Neuronal stem cell (in vitro differentiated cells): ENCODE measurements around the gene RAB40C.

Experiments used
- DNase-seq: peaks from one replicate; pipeline ENCODE4 v3.0.0-alpha.2; 2013; ENCODE audit warnings: low spot score
- H2AFZ ChIP-seq: one replicate; pipeline ENCODE4 v1.6.1; 2013; ENCODE audit warnings: mild to moderate bottlenecking, low read length, inconsistent platforms
- H2AK5ac ChIP-seq: 2 replicates; pipeline ENCODE4 v1.6.1; 2013; ENCODE audit warnings: low read depth, mild to moderate bottlenecking, inconsistent platforms, low read length, moderate library complexity, mixed read lengths
- H2BK120ac ChIP-seq: 2 replicates; pipeline ENCODE4 v1.6.1; 2013; ENCODE audit warnings: low read depth, mild to moderate bottlenecking, inconsistent platforms, low read length, moderate library complexity, mixed read lengths
- H2BK12ac ChIP-seq: one replicate; pipeline ENCODE4 v1.6.1; 2013; ENCODE audit warnings: low read length, inconsistent platforms
- H2BK15ac ChIP-seq: 2 replicates; pipeline ENCODE4 v1.6.1; 2013; ENCODE audit warnings: mild to moderate bottlenecking, low read length, inconsistent platforms, mixed read lengths
- H2BK5ac ChIP-seq: one replicate; pipeline ENCODE4 v1.6.1; 2013; ENCODE audit warnings: inconsistent platforms, mild to moderate bottlenecking, low read length, moderate library complexity
- H3K14ac ChIP-seq: one replicate; pipeline ENCODE4 v1.6.1; 2013; ENCODE audit warnings: low read length, inconsistent platforms
- H3K18ac ChIP-seq: 2 replicates; pipeline ENCODE4 v1.6.1; 2013; ENCODE audit warnings: low read length, inconsistent platforms
- H3K23ac ChIP-seq: 2 replicates; pipeline ENCODE4 v1.6.1; 2013; ENCODE audit warnings: low read depth, mild to moderate bottlenecking, mixed read lengths, low read length, inconsistent platforms; ENCODE audit not compliant: poor library complexity
- H3K27ac ChIP-seq: replicated peaks from 3 replicates; pipeline ENCODE4 v1.5.1; 2013; ENCODE audit warnings: low read length, inconsistent platforms
- H3K27me3 ChIP-seq, 3 experiments: 2 replicates each; pipeline ENCODE4 v1.6.1; 2013; ENCODE audit warnings: low read length in 3 of 3, mild to moderate bottlenecking in 2 of 3, inconsistent platforms in 1 of 3, low read depth in 1 of 3, mixed read lengths in 1 of 3, moderate library complexity in 1 of 3; ENCODE audit not compliant: control insufficient read depth in 3 of 3, insufficient read depth in 3 of 3
- H3K36me3 ChIP-seq, 2 donors: replicated peaks in 1 of 2; 2 replicates each; pipeline ENCODE4 v1.6.1; 2013; ENCODE audit warnings: low read length in 2 of 2; ENCODE audit not compliant: control insufficient read depth in 2 of 2, insufficient read depth in 2 of 2
- H3K4ac ChIP-seq: 2 replicates; pipeline ENCODE4 v1.6.1; 2013; ENCODE audit warnings: inconsistent platforms, mild to moderate bottlenecking, low read length, moderate library complexity
- H3K4me1 ChIP-seq, 2 donors: 1 replicate in 1 of 2; 2 replicates in 1 of 2; pipeline ENCODE4 v1.6.1; 2013; ENCODE audit warnings: low read length in 2 of 2, low read depth in 1 of 2; ENCODE audit not compliant: control insufficient read depth in 2 of 2, insufficient read depth in 1 of 2
- H3K4me2 ChIP-seq: one replicate; pipeline ENCODE4 v1.6.1; 2013; ENCODE audit warnings: mild to moderate bottlenecking, low read length, inconsistent platforms; ENCODE audit not compliant: insufficient read depth, poor library complexity, severe bottlenecking
- H3K4me3 ChIP-seq, 2 donors: 2 replicates each; pipeline ENCODE4 v1.5.1; 2013; ENCODE audit warnings: low read length in 2 of 2, mild to moderate bottlenecking in 2 of 2, inconsistent platforms in 1 of 2, moderate library complexity in 1 of 2
- H3K79me1 ChIP-seq: one replicate; pipeline ENCODE4 v1.6.1; 2013; ENCODE audit warnings: low read depth, mild to moderate bottlenecking, inconsistent platforms, low read length, moderate library complexity
- H3K9ac ChIP-seq: one replicate; pipeline ENCODE4 v1.6.1; 2013; ENCODE audit warnings: mild to moderate bottlenecking, low read depth, low read length, inconsistent platforms; ENCODE audit not compliant: poor library complexity
- H3K9me3 ChIP-seq, 2 donors: replicated peaks in 1 of 2; 2 replicates each; pipeline versions ENCODE3 to v1.6.1; 2013; ENCODE audit warnings: low read length in 2 of 2, mild to moderate bottlenecking in 2 of 2, inconsistent platforms in 1 of 2, low read depth in 1 of 2, mixed read lengths in 1 of 2, moderate library complexity in 1 of 2; ENCODE audit not compliant: control insufficient read depth in 2 of 2, insufficient read depth in 1 of 2
- H4K8ac ChIP-seq: one replicate; pipeline ENCODE4 v1.6.1; 2013; ENCODE audit warnings: low read depth, mild to moderate bottlenecking, inconsistent platforms, low read length, moderate library complexity
- H4K91ac ChIP-seq: one replicate; pipeline ENCODE4 v1.6.1; 2013; ENCODE audit warnings: low read length, low read depth, mild to moderate bottlenecking, inconsistent platforms; ENCODE audit not compliant: poor library complexity
- WGBS, 2 donors: extraction: QIAGEN DNeasy Blood & Tissue Kit; methylation state at CpG; one replicate each; pipeline ENCODE4 v1.1.7; 2013; ENCODE audit warnings: missing lambda C conversion rate in 2 of 2, mixed read lengths in 1 of 2; ENCODE audit not compliant: insufficient read length in 2 of 2, insufficient replicate concordance in 1 of 2; ENCODE audit errors: extremely low coverage in 2 of 2; 5-methylcytosine and 5-hydroxymethylcytosine counted together

RAB40C gene

GRCh38 chr16:620700-621525 is 31.0 kb downstream of the RAB40C start:
- Histone ChIP-seq H2BK120ac (no peak overlapping the region), H2BK15ac (no peak overlapping the region), H3K18ac (no peak overlapping the region), H3K27me3 (no peaks in the 10 kb centered on the region), H3K14ac (no peak overlapping the region), H3K23ac (no peak overlapping the region), H2BK5ac (no peak overlapping the region), H4K8ac (no peak overlapping the region), H3K4me3 (no peak overlapping the region), H2BK12ac (peak overlapping the region; percentile 49), H3K36me3 (peaks cover 0 to 10% of the 10 kb centered on the region in 2 donors), H4K91ac (no peak overlapping the region), H2AFZ (no peak overlapping the region), H3K4me2 (no peak overlapping the region), H3K79me1 (peaks cover 14% of the 10 kb centered on the region), H2AK5ac (peak overlapping the region; percentile 71), H3K27ac (no peak overlapping the region), H3K4me1 (peaks cover 0 to 7% of the 10 kb centered on the region in 2 donors), H3K9ac (no peak overlapping the region), H3K4ac (no peak overlapping the region), H3K9me3 (no peaks in the 10 kb centered on the region)
- no peak for DNase-seq
- no CpG with 5 or more reads among the region's 41 CpGs for WGBS, 2 donors

GRCh38 chr16:621526-622105 is 31.8 kb downstream of the RAB40C start:
- Histone ChIP-seq H3K23ac (no peak overlapping the region), H2AK5ac (peak overlapping the region; percentile 71), H2BK5ac (no peak overlapping the region), H3K36me3 (peaks cover 0 to 15% of the 10 kb centered on the region in 2 donors), H2BK120ac (no peak overlapping the region), H3K4ac (no peak overlapping the region), H3K27ac (no peak overlapping the region), H3K18ac (peak overlapping the region; percentile 57), H4K8ac (no peak overlapping the region), H2BK12ac (no peak overlapping the region), H3K4me1 (peaks cover 0 to 7% of the 10 kb centered on the region in 2 donors), H3K79me1 (peaks cover 12% of the 10 kb centered on the region), H4K91ac (no peak overlapping the region), H3K14ac (no peak overlapping the region), H3K9me3 (no peaks in the 10 kb centered on the region), H3K9ac (peak overlapping the region; percentile 38), H2BK15ac (no peak overlapping the region), H3K27me3 (no peaks in the 10 kb centered on the region), H2AFZ (no peak overlapping the region), H3K4me3 (no peak overlapping the region), H3K4me2 (no peak overlapping the region)
- DNase-seq = no peak
- no CpG with 5 or more reads among the region's 21 CpGs for WGBS, 2 donors

- H2BK5ac ChIP-seq = no peak overlapping the region
- no peak overlapping the region for H3K14ac ChIP-seq
- no peak overlapping the region for H3K4me3 ChIP-seq
- no peak overlapping the region for H2BK120ac ChIP-seq
- H3K9me3 ChIP-seq = no peaks in the 10 kb centered on the region
- H3K23ac ChIP-seq = peak overlapping the region; percentile 17
- no peaks in the 10 kb centered on the region for H3K27me3 ChIP-seq
- peaks cover 9% of the 10 kb centered on the region for H3K79me1 ChIP-seq
- WGBS, 2 donors = no CpG with 5 or more reads among the region's 17 CpGs
- H3K18ac ChIP-seq = peak overlapping the region; percentile 5
- no peak overlapping the region for H3K4me2 ChIP-seq
- H2AFZ ChIP-seq = no peak overlapping the region
- DNase-seq = no peak
- H2BK15ac ChIP-seq = no peak overlapping the region
- no peak overlapping the region for H2BK12ac ChIP-seq
- H4K8ac ChIP-seq = no peak overlapping the region
- H3K4me1 ChIP-seq = peaks cover 0 to 7% of the 10 kb centered on the region in 2 donors
- no peak overlapping the region for H4K91ac ChIP-seq
- peaks cover 3 to 26% of the 10 kb centered on the region in 2 donors for H3K36me3 ChIP-seq
- H3K9ac ChIP-seq = no peak overlapping the region
- no peak overlapping the region for H3K4ac ChIP-seq
- no peak overlapping the region for H3K27ac ChIP-seq
- peak overlapping the region; percentile 52 for H2AK5ac ChIP-seq
Observed at GRCh38 chr16:622920-623280, 33.0 kb downstream of the RAB40C start.

GRCh38 chr16:624526-625070 is 34.7 kb downstream of the RAB40C start:
- Histone ChIP-seq H3K4ac (no peak overlapping the region), H3K27ac (no peak overlapping the region), H3K4me2 (no peak overlapping the region), H4K91ac (no peak overlapping the region), H3K18ac (peak overlapping the region; percentile 8), H2BK15ac (no peak overlapping the region), H3K9ac (no peak overlapping the region), H4K8ac (no peak overlapping the region), H2BK120ac (no peak overlapping the region), H2AK5ac (peak overlapping the region; percentile 52), H2BK5ac (no peak overlapping the region), H2BK12ac (no peak overlapping the region), H3K14ac (no peak overlapping the region), H3K27me3 (no peaks in the 10 kb centered on the region), H3K79me1 (peaks cover 8% of the 10 kb centered on the region), H3K36me3 (peaks cover 3 to 35% of the 10 kb centered on the region in 2 donors), H3K4me3 (no peak overlapping the region), H3K9me3 (no peaks in the 10 kb centered on the region), H3K4me1 (peaks cover 16 to 19% of the 10 kb centered on the region in 2 donors), H2AFZ (no peak overlapping the region), H3K23ac (no peak overlapping the region)
- WGBS, 2 donors = no CpG with 5 or more reads among the region's 10 CpGs
- no peak for DNase-seq
